GM23338 (cell line): Measurements from ENCODE around the gene DVL2.

Experiments used
- CREB1 ChIP-seq: fragments of 250-450 bp; sonication (Bioruptor Pico); IDR thresholded peaks from 2 replicates; pipeline ENCODE4 v1.5.0; 2020; ENCODE audit warnings: low read depth, mild to moderate bottlenecking, moderate library complexity
- CTCF ChIP-seq, 2 experiments: fragments of 200-600 bp in 1 of 2; sonication (generic) in 1 of 2; conservative IDR thresholded peaks; 2 replicates each; pipeline versions ENCODE4 v1.5.1 to v1.6.1; 2016 to 2017; ENCODE audit warnings: antibody characterized with exemption in 2 of 2, low read depth in 2 of 2, mild to moderate bottlenecking in 2 of 2, moderate library complexity in 1 of 2
- ETS1 ChIP-seq: IDR thresholded peaks from 2 replicates; pipeline ENCODE4 v1.6.1; 2016; ENCODE audit warnings: antibody characterized with exemption
- EZH2 ChIP-seq: fragments of 200-600 bp; sonication (generic); IDR thresholded peaks from one replicate; pipeline ENCODE4 v1.8.0; 2017; ENCODE audit warnings: antibody characterized with exemption, mild to moderate bottlenecking, low read depth; ENCODE audit not compliant: unreplicated experiment
- EZH2phosphoT487 ChIP-seq: fragments of 200-600 bp; sonication (generic); IDR thresholded peaks from one replicate; pipeline ENCODE4 v1.8.1; 2018; ENCODE audit warnings: antibody characterized with exemption; ENCODE audit not compliant: unreplicated experiment
- JUNB ChIP-seq: IDR thresholded peaks from one replicate; pipeline ENCODE4 v1.6.1; 2016; ENCODE audit warnings: antibody characterized with exemption; ENCODE audit not compliant: unreplicated experiment
- NANOG ChIP-seq: IDR thresholded peaks from 2 replicates; pipeline ENCODE4 v1.6.1; 2016; ENCODE audit warnings: antibody characterized with exemption, borderline replicate concordance
- POLR2AphosphoS5 ChIP-seq: IDR thresholded peaks from 2 replicates; pipeline ENCODE4 v1.6.1; 2016; ENCODE audit warnings: antibody characterized with exemption, low read depth
- REST ChIP-seq: IDR thresholded peaks from one replicate; pipeline ENCODE4 v1.6.1; 2018; ENCODE audit warnings: antibody characterized with exemption; ENCODE audit not compliant: unreplicated experiment
- STAT1 ChIP-seq: IDR thresholded peaks from one replicate; pipeline ENCODE4 v1.6.1; 2016; ENCODE audit warnings: antibody characterized with exemption; ENCODE audit not compliant: unreplicated experiment
- ZNF114 ChIP-seq: fragments of 250-450 bp; sonication (Bioruptor Pico); IDR thresholded peaks from 2 replicates; pipeline ENCODE4 v1.5.0; 2020; ENCODE audit warnings: mild to moderate bottlenecking, moderate library complexity
- ZNF331 ChIP-seq: fragments of 250-450 bp; sonication (Bioruptor Pico); IDR thresholded peaks from 2 replicates; pipeline ENCODE4 v1.5.0; 2020; ENCODE audit warnings: low read depth, mild to moderate bottlenecking, moderate library complexity
- ZNF462 ChIP-seq: fragments of 250-450 bp; sonication (Bioruptor Pico); IDR thresholded peaks from 2 replicates; pipeline ENCODE4 v1.5.0; 2020; ENCODE audit warnings: mild to moderate bottlenecking, moderate library complexity

GRCh38 chr17:7254511-7254910 is 20.2 kb upstream of the DVL2 start:
- TF ChIP-seq CTCF (conservative IDR thresholded peaks at IDR 0.05; ENCODE audit: low read depth in 2 of 2) (no peak), REST (no peak), EZH2phosphoT487 (no peak), POLR2AphosphoS5 (no peak), EZH2 (no peak), CREB1 (no peak), ETS1 (no peak), JUNB (no peak), STAT1 (no peak), ZNF462 (CRISPR knock-in tag) (no peak), NANOG (no peak), ZNF114 (CRISPR knock-in tag) (no peak), ZNF331 (CRISPR knock-in tag) (no peak)
